Measurements from ENCODE around the gene GLIPR1L1.

The GLIPR1L1 gene

GRCh38 chr12:75389706-75390105 lies 55.2 kb downstream of the GLIPR1L1 start:
- Histone ChIP-seq H3K36me3 (ENCODE audit: control insufficient read depth, insufficient read depth, low read length) (no peaks in the 10 kb centered on the region), H3K4me1 (ENCODE audit: control insufficient read depth, insufficient read depth, low read length, poor library complexity, severe bottlenecking) (peaks cover 16% of the 10 kb centered on the region), H3K9me3 (ENCODE audit: control insufficient read depth, low read length) (no peaks in the 10 kb centered on the region), H3K27ac (ENCODE audit: insufficient read depth, low read length, poor library complexity, severe bottlenecking) (no peak overlapping the region), H3K4me3 (ENCODE audit: insufficient read depth, low read depth, low read length, poor library complexity, severe bottlenecking) (no peak overlapping the region), H3K27me3 (replicated peaks; ENCODE audit: control insufficient read depth, insufficient read depth, low read length, poor library complexity, severe bottlenecking) (no peaks in the 10 kb centered on the region)
- no peak for DNase-seq

GRCh38 chr12:75390156-75390898 lies 55.9 kb downstream of the GLIPR1L1 start:
- no peaks in the 10 kb centered on the region for H3K27me3 ChIP-seq (replicated peaks; ENCODE audit: control insufficient read depth, insufficient read depth, low read length, poor library complexity, severe bottlenecking)
- H3K4me3 ChIP-seq (ENCODE audit: insufficient read depth, low read depth, low read length, poor library complexity, severe bottlenecking), result peak overlapping the region; percentile 67
- H3K9me3 ChIP-seq (ENCODE audit: control insufficient read depth, low read length), result no peaks in the 10 kb centered on the region
- peak overlapping the region; percentile 86 for H3K27ac ChIP-seq (ENCODE audit: insufficient read depth, low read length, poor library complexity, severe bottlenecking)
- peaks cover 19% of the 10 kb centered on the region for H3K4me1 ChIP-seq (ENCODE audit: control insufficient read depth, insufficient read depth, low read length, poor library complexity, severe bottlenecking)
- H3K36me3 ChIP-seq (ENCODE audit: control insufficient read depth, insufficient read depth, low read length), result no peaks in the 10 kb centered on the region
- DNase-seq, result no peak

GRCh38 chr12:75390899-75391538 lies 56.5 kb downstream of the GLIPR1L1 start, which contains the start of gene GLIPR1L2:
Gene GLIPR1L2 (plus strand): TSS chr12:75391089. CDS start chr12:75391117, 28 bp downstream.
- peak within 1 kb of the TSS; percentile 67 for H3K4me3 ChIP-seq (ENCODE audit: insufficient read depth, low read depth, low read length, poor library complexity, severe bottlenecking)
- H3K9me3 ChIP-seq (ENCODE audit: control insufficient read depth, low read length), result no peaks in the 10 kb centered on the region
- H3K27ac ChIP-seq (ENCODE audit: insufficient read depth, low read length, poor library complexity, severe bottlenecking), result peak within 1 kb of the TSS; percentile 86
- peaks cover 23% of the 10 kb centered on the region for H3K4me1 ChIP-seq (ENCODE audit: control insufficient read depth, insufficient read depth, low read length, poor library complexity, severe bottlenecking)
- H3K27me3 ChIP-seq (replicated peaks; ENCODE audit: control insufficient read depth, insufficient read depth, low read length, poor library complexity, severe bottlenecking), result no peaks in the 10 kb centered on the region
- peak; percentile 74 to 84 (median 74) for DNase-seq
- no peaks in the 10 kb centered on the region for H3K36me3 ChIP-seq (ENCODE audit: control insufficient read depth, insufficient read depth, low read length)

GRCh38 chr12:75404231-75404630 lies 69.8 kb downstream of the GLIPR1L1 start:
- H3K27me3 ChIP-seq (replicated peaks; ENCODE audit: control insufficient read depth, insufficient read depth, low read length, poor library complexity, severe bottlenecking), result no peaks in the 10 kb centered on the region
- no peak overlapping the region for H3K4me3 ChIP-seq (ENCODE audit: insufficient read depth, low read depth, low read length, poor library complexity, severe bottlenecking)
- H3K36me3 ChIP-seq (ENCODE audit: control insufficient read depth, insufficient read depth, low read length), result no peaks in the 10 kb centered on the region
- H3K27ac ChIP-seq (ENCODE audit: insufficient read depth, low read length, poor library complexity, severe bottlenecking), result no peak overlapping the region
- DNase-seq, result no peak
- no peaks in the 10 kb centered on the region for H3K4me1 ChIP-seq (ENCODE audit: control insufficient read depth, insufficient read depth, low read length, poor library complexity, severe bottlenecking)
- H3K9me3 ChIP-seq (ENCODE audit: control insufficient read depth, low read length), result no peaks in the 10 kb centered on the region

GRCh38 chr12:75407683-75408082 lies 73.2 kb downstream of the GLIPR1L1 start:
- Histone ChIP-seq H3K27me3 (replicated peaks; ENCODE audit: control insufficient read depth, insufficient read depth, low read length, poor library complexity, severe bottlenecking) (no peaks in the 10 kb centered on the region), H3K36me3 (ENCODE audit: control insufficient read depth, insufficient read depth, low read length) (no peaks in the 10 kb centered on the region), H3K4me3 (ENCODE audit: insufficient read depth, low read depth, low read length, poor library complexity, severe bottlenecking) (no peak overlapping the region), H3K9me3 (ENCODE audit: control insufficient read depth, low read length) (no peaks in the 10 kb centered on the region), H3K27ac (ENCODE audit: insufficient read depth, low read length, poor library complexity, severe bottlenecking) (no peak overlapping the region), H3K4me1 (ENCODE audit: control insufficient read depth, insufficient read depth, low read length, poor library complexity, severe bottlenecking) (no peaks in the 10 kb centered on the region)
- DNase-seq, result no peak

- no peak for DNase-seq
- Histone ChIP-seq H3K27me3 (replicated peaks; ENCODE audit: control insufficient read depth, insufficient read depth, low read length, poor library complexity, severe bottlenecking) (no peaks in the 10 kb centered on the region), H3K36me3 (ENCODE audit: control insufficient read depth, insufficient read depth, low read length) (no peaks in the 10 kb centered on the region), H3K4me3 (ENCODE audit: insufficient read depth, low read depth, low read length, poor library complexity, severe bottlenecking) (no peak overlapping the region), H3K4me1 (ENCODE audit: control insufficient read depth, insufficient read depth, low read length, poor library complexity, severe bottlenecking) (no peaks in the 10 kb centered on the region), H3K9me3 (ENCODE audit: control insufficient read depth, low read length) (no peaks in the 10 kb centered on the region), H3K27ac (ENCODE audit: insufficient read depth, low read length, poor library complexity, severe bottlenecking) (no peak overlapping the region)
Measured at GRCh38 chr12:75409830-75410229, 75.4 kb downstream of the GLIPR1L1 start.

GRCh38 chr12:75414671-75415070 lies 80.2 kb downstream of the GLIPR1L1 start:
- H3K4me3 ChIP-seq (ENCODE audit: insufficient read depth, low read depth, low read length, poor library complexity, severe bottlenecking), result no peak overlapping the region
- no peaks in the 10 kb centered on the region for H3K9me3 ChIP-seq (ENCODE audit: control insufficient read depth, low read length)
- no peak for DNase-seq
- H3K27ac ChIP-seq (ENCODE audit: insufficient read depth, low read length, poor library complexity, severe bottlenecking), result no peak overlapping the region
- no peaks in the 10 kb centered on the region for H3K36me3 ChIP-seq (ENCODE audit: control insufficient read depth, insufficient read depth, low read length)
- no peaks in the 10 kb centered on the region for H3K4me1 ChIP-seq (ENCODE audit: control insufficient read depth, insufficient read depth, low read length, poor library complexity, severe bottlenecking)
- H3K27me3 ChIP-seq (replicated peaks; ENCODE audit: control insufficient read depth, insufficient read depth, low read length, poor library complexity, severe bottlenecking), result no peaks in the 10 kb centered on the region

- Histone ChIP-seq H3K27me3 (replicated peaks; ENCODE audit: control insufficient read depth, insufficient read depth, low read length, poor library complexity, severe bottlenecking) (no peaks in the 10 kb centered on the region), H3K36me3 (ENCODE audit: control insufficient read depth, insufficient read depth, low read length) (no peaks in the 10 kb centered on the region), H3K4me3 (ENCODE audit: insufficient read depth, low read depth, low read length, poor library complexity, severe bottlenecking) (no peak overlapping the region), H3K27ac (ENCODE audit: insufficient read depth, low read length, poor library complexity, severe bottlenecking) (no peak overlapping the region), H3K4me1 (ENCODE audit: control insufficient read depth, insufficient read depth, low read length, poor library complexity, severe bottlenecking) (no peaks in the 10 kb centered on the region), H3K9me3 (ENCODE audit: control insufficient read depth, low read length) (no peaks in the 10 kb centered on the region)
- no peak for DNase-seq
Measured at GRCh38 chr12:75419841-75420240, 85.4 kb downstream of the GLIPR1L1 start.
